Stomach (tissue), 4 donors: ENCODE measurements around the gene GRM4.

Experiments
- CTCF ChIP-seq, 7 experiments: fragments of 450-650 bp in 4 of 7; fragments of 200-600 bp in 3 of 7; sonication (generic) in 3 of 7; IDR thresholded peaks; one replicate each; pipeline ENCODE4 v1.5.1; 2016 to 2019; ENCODE audit warnings: antibody characterized with exemption in 7 of 7, control low read depth in 2 of 7, mild to moderate bottlenecking in 1 of 7
- EP300 ChIP-seq: sonication (generic); formaldehyde crosslinking; IDR thresholded peaks from one replicate; pipeline ENCODE4 v1.6.1; 2017; ENCODE audit warnings: antibody characterized with exemption
- POLR2A ChIP-seq, 4 donors: fragments of 450-650 bp; IDR thresholded peaks; one replicate each; pipeline ENCODE4 v1.6.1; 2016; ENCODE audit warnings: antibody characterized with exemption in 4 of 4, control low read depth in 2 of 4, mild to moderate bottlenecking in 1 of 4, moderate library complexity in 1 of 4

- TF ChIP-seq CTCF (IDR thresholded peaks at IDR 0.05), result peak in 5 of 7 experiments; percentile 43 to 73 (median 70)
- TF ChIP-seq POLR2A (IDR thresholded peaks at IDR 0.05), result no peak
- no peak for TF ChIP-seq EP300
Observed at GRCh38 chr6:34055223-34055933, 90.5 kb downstream of the GRM4 start.
